PFSK-1 (cell line): ENCODE data around the gene HOXD11.

Experiments used
- FOXP2 ChIP-seq: optimal IDR thresholded peaks from 2 replicates; pipeline ENCODE3; 2011; ENCODE audit warnings: borderline replicate concordance, control low read depth, inconsistent platforms; ENCODE audit not compliant: insufficient read depth; ENCODE audit errors: extremely low read length, extremely low read depth
- POLR2AphosphoS5 ChIP-seq: IDR thresholded peaks from 2 replicates; pipeline ENCODE4 v1.6.1; 2012; ENCODE audit warnings: low read depth, mild to moderate bottlenecking, control low read depth, low read length, moderate library complexity
- SIN3A ChIP-seq: IDR thresholded peaks from 2 replicates; pipeline ENCODE4 v1.6.1; 2012; ENCODE audit warnings: mild to moderate bottlenecking, low read length, moderate library complexity, borderline replicate concordance; ENCODE audit not compliant: insufficient read depth
- TAF1 ChIP-seq: IDR thresholded peaks from 2 replicates; pipeline ENCODE4 v1.6.1; 2012; ENCODE audit warnings: low read length, control low read depth, borderline replicate concordance; ENCODE audit not compliant: insufficient read depth
- TF ChIP-seq, protein P1 (sequence below), 2 experiments: IDR thresholded peaks; 2 replicates each; pipeline versions ENCODE4 v1.6.1 to v1.8.0; 2011 to 2012; ENCODE audit warnings: low read depth in 2 of 2, low read length in 2 of 2, control low read depth in 1 of 2, inconsistent platforms in 1 of 2, mild to moderate bottlenecking in 1 of 2, moderate library complexity in 1 of 2; ENCODE audit not compliant: insufficient read depth in 1 of 2

Gene HOXD11

DNA sequence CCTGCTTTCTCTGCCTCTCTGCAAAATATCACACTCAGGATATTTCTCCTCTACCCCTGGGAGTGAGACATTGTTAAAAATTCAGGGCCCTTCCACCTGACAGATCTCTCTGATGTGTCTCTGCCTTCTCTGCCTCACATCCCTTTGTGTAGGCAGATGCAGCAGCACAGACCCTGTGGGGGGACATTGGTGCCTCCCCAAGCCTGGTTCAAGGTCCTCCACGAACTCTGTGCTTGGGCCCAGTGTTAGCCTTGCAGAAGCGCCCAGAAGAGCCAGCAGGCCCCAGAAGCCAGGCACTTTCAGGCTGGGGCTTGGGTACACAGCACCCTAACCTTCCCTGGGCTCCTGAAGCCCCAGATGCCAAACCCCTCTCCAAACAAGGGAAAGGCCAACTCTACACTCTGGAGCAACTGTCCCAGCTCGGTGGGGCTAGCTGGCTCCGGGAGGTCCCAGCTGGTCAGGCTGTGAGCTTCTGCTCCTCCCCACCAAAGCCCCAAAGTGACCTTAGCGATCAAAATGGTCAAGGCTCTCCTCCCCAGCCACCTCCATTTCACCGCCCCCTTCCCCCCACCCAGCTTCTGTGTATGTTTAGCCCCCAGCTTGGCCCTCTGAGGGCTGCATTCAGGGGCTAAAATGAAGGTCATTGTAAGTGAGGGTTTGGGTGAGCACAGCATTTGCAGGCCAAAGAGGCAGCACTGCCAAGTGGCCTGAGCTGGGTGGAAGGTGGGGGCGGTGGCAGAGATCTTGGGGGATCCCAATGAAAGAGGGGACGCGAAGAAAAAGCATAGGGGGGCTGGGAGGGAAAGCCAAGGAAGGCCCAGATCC lies 18.1 kb downstream of the HOXD11 start:
- TF ChIP-seq FOXP2 (no peak), POLR2AphosphoS5 (no peak), SIN3A (no peak), TAF1 (no peak)
- TF ChIP-seq, protein P1, sequence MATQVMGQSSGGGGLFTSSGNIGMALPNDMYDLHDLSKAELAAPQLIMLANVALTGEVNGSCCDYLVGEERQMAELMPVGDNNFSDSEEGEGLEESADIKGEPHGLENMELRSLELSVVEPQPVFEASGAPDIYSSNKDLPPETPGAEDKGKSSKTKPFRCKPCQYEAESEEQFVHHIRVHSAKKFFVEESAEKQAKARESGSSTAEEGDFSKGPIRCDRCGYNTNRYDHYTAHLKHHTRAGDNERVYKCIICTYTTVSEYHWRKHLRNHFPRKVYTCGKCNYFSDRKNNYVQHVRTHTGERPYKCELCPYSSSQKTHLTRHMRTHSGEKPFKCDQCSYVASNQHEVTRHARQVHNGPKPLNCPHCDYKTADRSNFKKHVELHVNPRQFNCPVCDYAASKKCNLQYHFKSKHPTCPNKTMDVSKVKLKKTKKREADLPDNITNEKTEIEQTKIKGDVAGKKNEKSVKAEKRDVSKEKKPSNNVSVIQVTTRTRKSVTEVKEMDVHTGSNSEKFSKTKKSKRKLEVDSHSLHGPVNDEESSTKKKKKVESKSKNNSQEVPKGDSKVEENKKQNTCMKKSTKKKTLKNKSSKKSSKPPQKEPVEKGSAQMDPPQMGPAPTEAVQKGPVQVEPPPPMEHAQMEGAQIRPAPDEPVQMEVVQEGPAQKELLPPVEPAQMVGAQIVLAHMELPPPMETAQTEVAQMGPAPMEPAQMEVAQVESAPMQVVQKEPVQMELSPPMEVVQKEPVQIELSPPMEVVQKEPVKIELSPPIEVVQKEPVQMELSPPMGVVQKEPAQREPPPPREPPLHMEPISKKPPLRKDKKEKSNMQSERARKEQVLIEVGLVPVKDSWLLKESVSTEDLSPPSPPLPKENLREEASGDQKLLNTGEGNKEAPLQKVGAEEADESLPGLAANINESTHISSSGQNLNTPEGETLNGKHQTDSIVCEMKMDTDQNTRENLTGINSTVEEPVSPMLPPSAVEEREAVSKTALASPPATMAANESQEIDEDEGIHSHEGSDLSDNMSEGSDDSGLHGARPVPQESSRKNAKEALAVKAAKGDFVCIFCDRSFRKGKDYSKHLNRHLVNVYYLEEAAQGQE (IDR thresholded peaks at IDR 0.05; ENCODE audit: insufficient read depth in 1 of 2, low read depth in 2 of 2, low read length in 2 of 2) = no peak

DNA sequence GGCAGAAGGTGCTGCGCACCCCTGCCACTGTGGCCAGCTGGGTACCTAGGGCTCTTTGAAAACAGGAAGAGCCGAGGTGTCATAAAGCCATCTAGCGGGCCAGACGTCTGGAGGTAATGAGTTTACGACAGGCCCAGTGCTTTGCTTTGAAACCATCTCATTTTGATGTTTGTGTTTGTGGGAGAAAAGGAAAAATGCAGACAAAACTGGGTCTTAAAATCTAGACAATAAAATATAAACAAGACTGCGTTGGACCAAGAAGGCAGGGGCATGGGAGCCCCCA lies 18.6 kb downstream of the HOXD11 start:
- no peak for TF ChIP-seq FOXP2
- no peak for TF ChIP-seq SIN3A
- TF ChIP-seq TAF1 = no peak
- TF ChIP-seq, protein P1 (IDR thresholded peaks at IDR 0.05; ENCODE audit: insufficient read depth in 1 of 2, low read depth in 2 of 2, low read length in 2 of 2) = no peak
- TF ChIP-seq POLR2AphosphoS5 = no peak

DNA sequence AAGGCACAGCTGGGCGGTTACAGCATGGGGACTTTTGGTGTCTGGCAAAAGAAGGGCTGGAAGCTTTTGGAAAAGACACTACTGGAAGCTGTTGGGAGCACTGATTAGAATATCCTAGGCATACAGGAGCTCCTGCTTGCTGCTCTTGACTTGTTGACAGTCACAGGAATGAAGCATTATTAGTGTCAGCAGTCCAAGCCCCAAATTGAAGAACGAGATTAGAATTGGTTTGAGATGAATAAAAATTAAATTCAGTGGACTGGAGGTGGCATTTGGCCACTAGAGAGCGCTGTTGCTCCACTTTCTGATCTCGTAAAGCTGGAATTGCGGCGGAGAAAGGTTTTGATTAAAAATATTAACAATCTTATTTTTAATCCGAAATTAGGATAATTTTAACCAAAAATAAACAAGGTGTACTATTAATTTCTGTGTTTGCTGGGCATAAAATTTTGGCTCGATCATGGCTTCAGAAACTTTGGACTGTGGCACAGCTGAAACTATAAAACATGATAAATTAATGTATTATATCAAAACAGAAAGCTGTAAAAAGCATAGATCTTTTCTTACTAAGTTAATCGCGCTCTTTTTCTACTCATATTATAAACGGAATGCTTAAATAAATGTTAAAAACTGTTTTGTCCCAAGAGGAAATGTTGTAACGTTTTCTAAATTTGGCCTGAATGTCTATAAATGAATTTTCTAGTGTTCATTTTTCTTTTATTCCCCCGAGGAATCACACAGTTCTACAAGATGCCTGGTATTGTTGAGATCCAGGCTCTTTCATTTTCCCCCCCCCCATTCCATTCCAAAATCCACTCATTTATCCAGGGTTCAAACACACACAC lies 20.1 kb downstream of the HOXD11 start:
- TF ChIP-seq TAF1 (no peak), SIN3A (no peak), POLR2AphosphoS5 (no peak), FOXP2 (no peak)
- TF ChIP-seq, protein P1 (IDR thresholded peaks at IDR 0.05; ENCODE audit: insufficient read depth in 1 of 2, low read depth in 2 of 2, low read length in 2 of 2) = no peak

DNA sequence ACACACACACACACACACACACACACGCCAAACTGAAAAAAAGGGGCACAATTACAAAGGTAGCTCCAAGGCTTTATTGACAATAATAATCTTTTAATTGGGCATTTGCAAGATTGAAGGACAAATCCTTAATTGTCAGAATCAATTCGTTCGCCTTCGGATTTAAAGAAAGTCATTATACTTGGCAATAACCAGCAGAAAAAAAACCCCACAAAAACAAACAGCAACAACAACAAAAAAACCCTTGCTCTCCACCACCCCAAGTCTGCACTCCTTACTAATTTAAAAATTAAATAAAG lies 20.6 kb downstream of the HOXD11 start:
- no peak for TF ChIP-seq TAF1
- no peak for TF ChIP-seq FOXP2
- no peak for TF ChIP-seq POLR2AphosphoS5
- no peak for TF ChIP-seq SIN3A
- TF ChIP-seq, protein P1 (IDR thresholded peaks at IDR 0.05; ENCODE audit: insufficient read depth in 1 of 2, low read depth in 2 of 2, low read length in 2 of 2) = no peak
